Measurements from ENCODE around the gene PTPRN2. TPM values are rescaled to one million over a fixed set of nuclear protein-coding genes. Genes with fewer than 3 reads are reported as not detected.

Gene PTPRN2
- total RNA-seq, 1 experiment from 2014 or later, result 2.1 TPM

- ATAC-seq (no peak), DNase-seq (ENCODE audit: low read depth, low spot score) (no peak)
- Histone ChIP-seq H4K20me1 (ENCODE audit: insufficient read depth) (no peaks in the 10 kb centered on the region), H3K4me1 (ENCODE audit: control insufficient read depth in 1 of 2, insufficient read depth in 2 of 2, low read length in 2 of 2) (no peaks in the 10 kb centered on the region), H3K79me2 (ENCODE audit: insufficient read depth, low read length) (no peaks in the 10 kb centered on the region), H3K4me2 (ENCODE audit: low read length) (no peak overlapping the region), H3K27ac (ENCODE audit: low read depth, low read length) (no peak overlapping the region), H3K36me3 (ENCODE audit: control insufficient read depth in 1 of 2, insufficient read depth in 2 of 2, low read length in 2 of 2) (no peaks in the 10 kb centered on the region), H3K9me3 (ENCODE audit: control insufficient read depth in 1 of 2, insufficient read depth in 1 of 2, low read depth in 1 of 2, low read length in 2 of 2) (no peaks in the 10 kb centered on the region), H2AFZ (ENCODE audit: low read depth, low read length, poor library complexity, severe bottlenecking) (no peak overlapping the region), H3K9me2 (ENCODE audit: insufficient read depth) (no peaks in the 10 kb centered on the region), H3K9ac (ENCODE audit: low read length) (no peak overlapping the region), H3K4me3 (replicated peaks in 1 of 2; ENCODE audit: low read depth in 1 of 2, low read length in 2 of 2) (no peak overlapping the region), H3K27me3 (ENCODE audit: insufficient read depth, low read length) (no peaks in the 10 kb centered on the region)
- CTCF ChIA-PET, result no interaction called here
- BruUV-seq (replicated peaks), result no TSS peak
- POLR2A ChIA-PET, result no interaction called here
- RAD21 ChIA-PET (ENCODE audit: low non-redundant PET in 1 of 2, low total read pairs in 2 of 2, uncharacterized antibody in 2 of 2, unreplicated experiment in 2 of 2), result no interaction called here
- intact Hi-C loops (cut with micrococcal nuclease), result no loop called here
- TF ChIP-seq MAX (IDR thresholded peaks at IDR 0.05) (no peak), EZH2 (IDR thresholded peaks at IDR 0.05) (no peak), YY1 (IDR thresholded peaks at IDR 0.05; ENCODE audit: extremely low read depth, insufficient replicate concordance, low read depth, low read length) (no peak), ZFX (IDR thresholded peaks at IDR 0.05) (no peak), ATF3 (IDR thresholded peaks at IDR 0.05) (no peak), SRF (IDR thresholded peaks at IDR 0.05; ENCODE audit: low read depth) (no peak), TCF7L2 (IDR thresholded peaks at IDR 0.05; ENCODE audit: borderline replicate concordance, extremely low read depth, insufficient read depth, insufficient read length) (no peak)
- TF ChIP-seq, protein P1, sequence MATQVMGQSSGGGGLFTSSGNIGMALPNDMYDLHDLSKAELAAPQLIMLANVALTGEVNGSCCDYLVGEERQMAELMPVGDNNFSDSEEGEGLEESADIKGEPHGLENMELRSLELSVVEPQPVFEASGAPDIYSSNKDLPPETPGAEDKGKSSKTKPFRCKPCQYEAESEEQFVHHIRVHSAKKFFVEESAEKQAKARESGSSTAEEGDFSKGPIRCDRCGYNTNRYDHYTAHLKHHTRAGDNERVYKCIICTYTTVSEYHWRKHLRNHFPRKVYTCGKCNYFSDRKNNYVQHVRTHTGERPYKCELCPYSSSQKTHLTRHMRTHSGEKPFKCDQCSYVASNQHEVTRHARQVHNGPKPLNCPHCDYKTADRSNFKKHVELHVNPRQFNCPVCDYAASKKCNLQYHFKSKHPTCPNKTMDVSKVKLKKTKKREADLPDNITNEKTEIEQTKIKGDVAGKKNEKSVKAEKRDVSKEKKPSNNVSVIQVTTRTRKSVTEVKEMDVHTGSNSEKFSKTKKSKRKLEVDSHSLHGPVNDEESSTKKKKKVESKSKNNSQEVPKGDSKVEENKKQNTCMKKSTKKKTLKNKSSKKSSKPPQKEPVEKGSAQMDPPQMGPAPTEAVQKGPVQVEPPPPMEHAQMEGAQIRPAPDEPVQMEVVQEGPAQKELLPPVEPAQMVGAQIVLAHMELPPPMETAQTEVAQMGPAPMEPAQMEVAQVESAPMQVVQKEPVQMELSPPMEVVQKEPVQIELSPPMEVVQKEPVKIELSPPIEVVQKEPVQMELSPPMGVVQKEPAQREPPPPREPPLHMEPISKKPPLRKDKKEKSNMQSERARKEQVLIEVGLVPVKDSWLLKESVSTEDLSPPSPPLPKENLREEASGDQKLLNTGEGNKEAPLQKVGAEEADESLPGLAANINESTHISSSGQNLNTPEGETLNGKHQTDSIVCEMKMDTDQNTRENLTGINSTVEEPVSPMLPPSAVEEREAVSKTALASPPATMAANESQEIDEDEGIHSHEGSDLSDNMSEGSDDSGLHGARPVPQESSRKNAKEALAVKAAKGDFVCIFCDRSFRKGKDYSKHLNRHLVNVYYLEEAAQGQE (IDR thresholded peaks at IDR 0.05; ENCODE audit: low read depth), result no peak
Observed at GRCh38 chr7:157625973-157626742, 961.5 kb downstream of the PTPRN2 start.
